Spleen (tissue), 7 donors: ENCODE measurements around the gene RNASE2.
A peak's percentile ranks its signal among the peaks of the same experiment; 100 is the strongest.
"Not testable (repeated sequence)": the region's sequence is repeated elsewhere in the genome, so short reads cannot be mapped to it uniquely, and the experiment has no call there.

ENCODE experiments used
- CTCF ChIP-seq, 11 experiments: fragments of 200-600 bp in 7 of 11; fragments of 450-650 bp in 4 of 11; sonication (generic) in 4 of 11; IDR thresholded peaks in 8 of 11; conservative IDR thresholded peaks in 3 of 11; 1 replicate in 7 of 11; 2 replicates in 4 of 11; pipeline versions ENCODE4 v1.4.0 to v1.8.0; 2016 to 2021; ENCODE audit warnings: antibody characterized with exemption in 11 of 11, inconsistent platforms in 4 of 11, mild to moderate bottlenecking in 1 of 11
- POLR2AphosphoS5 ChIP-seq, 3 donors: sonication (generic); formaldehyde crosslinking; IDR thresholded peaks; one replicate each; pipeline ENCODE4 v1.5.1; 2017; ENCODE audit warnings: antibody characterized with exemption in 3 of 3
- donor health status: DM: no; HTN: no; CAD: no; lungs with moderate emphysema.
- donor health status: DM: no; HTN: no; CAD: no.
- donor health status: DM: no; HTN: no; CAD: no.

- not testable (repeated sequence) for TF ChIP-seq CTCF (IDR thresholded peaks at IDR 0.05 in 8 of 11, conservative IDR thresholded peaks at IDR 0.05 in 3 of 11)
- TF ChIP-seq POLR2AphosphoS5 (IDR thresholded peaks at IDR 0.05), result peak in 1 of 3 donors; percentile 26
Measured at GRCh38 chr14:20954736-20955537, at the start of gene RNASE2.
